Hepatocyte (in vitro differentiated cells): ENCODE data around the gene RETSAT. TPM values are rescaled to one million over a fixed set of nuclear protein-coding genes. Genes with fewer than 3 reads are reported as not detected.
"Not testable (repeated sequence)": the region's sequence is repeated elsewhere in the genome, so short reads cannot be mapped to it uniquely, and the experiment has no call there.

ENCODE experiments used
- DNase-seq: peaks from one replicate; pipeline ENCODE4 v3.0.0-alpha.2; 2016; ENCODE audit warnings: low spot score
- H2AFZ ChIP-seq: fragments of 200-600 bp; sonication (generic); 2 replicates; pipeline ENCODE4 v1.6.0; 2016; ENCODE audit warnings: antibody characterized with exemption, mild to moderate bottlenecking
- H3K27ac ChIP-seq: fragments of 200-600 bp; sonication (generic); 2 replicates; pipeline ENCODE4 v1.5.1; 2016; ENCODE audit warnings: mild to moderate bottlenecking
- H3K27me3 ChIP-seq: fragments of 200-600 bp; sonication (generic); 2 replicates; pipeline ENCODE4 v1.6.1; 2016
- H3K36me3 ChIP-seq: fragments of 200-600 bp; sonication (generic); replicated peaks from 2 replicates; pipeline ENCODE4 v1.5.1; 2016; ENCODE audit warnings: low read depth; ENCODE audit not compliant: insufficient read depth
- H3K4me1 ChIP-seq: fragments of 200-600 bp; sonication (generic); 2 replicates; pipeline ENCODE4 v1.5.1; 2016; ENCODE audit warnings: mild to moderate bottlenecking, moderate library complexity; ENCODE audit not compliant: insufficient read depth
- H3K4me2 ChIP-seq: fragments of 200-600 bp; sonication (generic); 2 replicates; pipeline ENCODE4 v1.6.0; 2016
- H3K4me3 ChIP-seq: fragments of 200-600 bp; sonication (generic); 2 replicates; pipeline ENCODE4 v1.5.1; 2016; ENCODE audit warnings: mild to moderate bottlenecking
- H3K79me2 ChIP-seq: fragments of 200-600 bp; sonication (generic); 2 replicates; pipeline ENCODE4 v1.6.0; 2017; ENCODE audit warnings: mild to moderate bottlenecking
- H3K9me2 ChIP-seq: fragments of 200-600 bp; sonication (generic); replicated peaks from 2 replicates; pipeline ENCODE4 v1.6.0; 2017; ENCODE audit warnings: mild to moderate bottlenecking; ENCODE audit not compliant: insufficient read depth
- H3K9me3 ChIP-seq: fragments of 200-600 bp; sonication (generic); 2 replicates; pipeline ENCODE4 v1.5.1; 2016; ENCODE audit warnings: low read depth, mild to moderate bottlenecking
- H4K20me1 ChIP-seq: fragments of 200-600 bp; sonication (generic); 2 replicates; pipeline ENCODE4 v1.6.0; 2016; ENCODE audit warnings: mild to moderate bottlenecking; ENCODE audit not compliant: insufficient read depth, poor library complexity, severe bottlenecking
- CTCF ChIP-seq: fragments of 200-600 bp; sonication (generic); IDR thresholded peaks from 2 replicates; pipeline ENCODE4 v1.5.1; 2016; ENCODE audit warnings: antibody characterized with exemption, mild to moderate bottlenecking; ENCODE audit not compliant: poor library complexity
- EZH2 ChIP-seq: fragments of 200-600 bp; sonication (generic); IDR thresholded peaks from 2 replicates; pipeline ENCODE4 v1.6.1; 2016; ENCODE audit warnings: antibody characterized with exemption, mild to moderate bottlenecking, borderline replicate concordance
- EZH2phosphoT487 ChIP-seq: fragments of 200-600 bp; sonication (generic); IDR thresholded peaks from one replicate; pipeline ENCODE4 v1.6.1; 2018; ENCODE audit warnings: antibody characterized with exemption, mild to moderate bottlenecking, low read depth, moderate library complexity; ENCODE audit not compliant: unreplicated experiment, severe bottlenecking
- WGBS: methylation state at CpG from one replicate; pipeline ENCODE4 v1.1.6; 2016; ENCODE audit warnings: low lambda C conversion rate; ENCODE audit errors: missing lambda C conversion rate; 5-methylcytosine and 5-hydroxymethylcytosine counted together
- polyA plus RNA-seq: library from polyadenylated mRNA; unstranded; fragments of >200 nt; fragmentation: Nextera tagmentation; extraction: Ambion mirVana; gene quantifications from 2 replicates; pipeline ENCODE4 v1.2.1, GENCODE V29; 2016
- total RNA-seq: library from RNA; depleted of rRNA; stranded (reverse); fragments of >200 nt; gene quantifications from 2 replicates; pipeline ENCODE4 v1.2.3, GENCODE V29; 2014

RETSAT gene
- total and polyA plus RNA-seq, 2 experiments from 2014 or later: 24.7 to 58.5 TPM

- Histone ChIP-seq H3K4me2 (peak overlapping the region; percentile 95), H3K9me2 (no peaks in the 10 kb centered on the region), H3K4me3 (peak overlapping the region; percentile 57), H3K27me3 (no peaks in the 10 kb centered on the region), H4K20me1 (peaks cover 15% of the 10 kb centered on the region), H2AFZ (no peak overlapping the region), H3K36me3 (no peaks in the 10 kb centered on the region), H3K9me3 (no peaks in the 10 kb centered on the region), H3K27ac (peak overlapping the region; percentile 98), H3K4me1 (peaks cover 15% of the 10 kb centered on the region), H3K79me2 (peaks cover 51% of the 10 kb centered on the region)
- DNase-seq: no peak
- TF ChIP-seq EZH2phosphoT487 (no peak), CTCF (no peak), EZH2 (no peak)
- WGBS: 44% methylated on average over 32 of the region's 32 CpGs
Observed at GRCh38 chr2:85326406-85327159, 27.7 kb downstream of the RETSAT start.

GRCh38 chr2:85325466-85325811 is 28.9 kb downstream of the RETSAT start:
- H3K4me2 ChIP-seq: peak overlapping the region; percentile 95
- no peaks in the 10 kb centered on the region for H3K27me3 ChIP-seq
- peaks cover 15% of the 10 kb centered on the region for H4K20me1 ChIP-seq
- TF ChIP-seq EZH2phosphoT487 (no peak), CTCF (no peak), EZH2 (no peak)
- H3K4me1 ChIP-seq: peaks cover 15% of the 10 kb centered on the region
- no peaks in the 10 kb centered on the region for H3K9me3 ChIP-seq
- no peaks in the 10 kb centered on the region for H3K36me3 ChIP-seq
- H3K9me2 ChIP-seq: no peaks in the 10 kb centered on the region
- DNase-seq: no peak
- no peak overlapping the region for H2AFZ ChIP-seq
- peak overlapping the region; percentile 98 for H3K27ac ChIP-seq
- 75% methylated on average over 9 of the region's 9 CpGs for WGBS
- H3K4me3 ChIP-seq: peak overlapping the region; percentile 57
- peaks cover 63% of the 10 kb centered on the region for H3K79me2 ChIP-seq

GRCh38 chr2:85324639-85325465 is 29.5 kb downstream of the RETSAT start:
- H3K4me3 ChIP-seq: no peak overlapping the region

GRCh38 chr2:85323988-85324367 is 30.4 kb downstream of the RETSAT start:
- not testable (repeated sequence) for H3K4me3 ChIP-seq, H3K27me3 ChIP-seq, H3K9me3 ChIP-seq, H3K36me3 ChIP-seq, DNase-seq, H3K9me2 ChIP-seq, H2AFZ ChIP-seq
- 94% methylated on average over 11 of the region's 11 CpGs for WGBS
- Histone ChIP-seq H3K27ac (peak overlapping the region; percentile 37), H4K20me1 (peaks cover 21% of the 10 kb centered on the region), H3K4me1 (peaks cover 15% of the 10 kb centered on the region), H3K79me2 (peaks cover 75% of the 10 kb centered on the region), H3K4me2 (peak overlapping the region; percentile 95)

More at GRCh38 chr2:85324639-85325465, 29.5 kb downstream of the RETSAT start:
- WGBS: 60% methylated on average over 10 of the region's 10 CpGs
- H4K20me1 ChIP-seq: peaks cover 16% of the 10 kb centered on the region
- TF ChIP-seq EZH2 (no peak), CTCF (no peak), EZH2phosphoT487 (no peak)
- no peaks in the 10 kb centered on the region for H3K9me3 ChIP-seq
- DNase-seq: peak; percentile 74
- peak overlapping the region; percentile 98 for H3K27ac ChIP-seq
- peak overlapping the region; percentile 95 for H3K4me2 ChIP-seq
- no peak overlapping the region for H2AFZ ChIP-seq
- peaks cover 68% of the 10 kb centered on the region for H3K79me2 ChIP-seq
- H3K4me1 ChIP-seq: peaks cover 15% of the 10 kb centered on the region
- H3K36me3 ChIP-seq: no peaks in the 10 kb centered on the region
- H3K27me3 ChIP-seq: no peaks in the 10 kb centered on the region
- no peaks in the 10 kb centered on the region for H3K9me2 ChIP-seq
